ENCODE results near the gene OR8D4.

Gene OR8D4

DNA sequence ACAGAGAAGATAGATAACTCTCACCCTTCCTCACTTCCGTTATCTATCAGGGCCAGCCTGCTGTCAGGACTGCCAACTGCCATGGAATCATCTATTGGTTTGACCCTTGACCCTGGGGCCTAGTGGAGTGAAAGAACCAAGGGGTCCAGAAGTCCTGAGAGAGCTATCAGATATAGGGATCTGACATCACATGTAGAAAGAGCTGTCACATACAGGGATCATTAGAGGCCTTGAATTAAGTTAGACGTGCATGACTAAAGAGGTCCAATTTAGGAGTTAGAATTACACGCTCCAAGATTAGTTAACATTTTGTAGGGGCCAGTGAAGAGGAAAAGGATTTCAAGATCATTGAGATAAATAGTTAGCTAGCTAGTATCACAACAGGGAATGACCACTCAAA is 16.4 kb upstream of the OR8D4 start, which contains the start of gene TMEM225:
Gene TMEM225, minus strand, starts transcription at position 101 of the 400 bp plus-strand sequence. CDS start 245 bp downstream, outside the sequence.
- H3K4me1 ChIP-seq (ENCODE audit: control insufficient read depth, insufficient read depth, low read length) = no peaks in the 10 kb centered on the region
- H3K9me3 ChIP-seq (ENCODE audit: control insufficient read depth, insufficient read depth, low read depth, low read length) = no peaks in the 10 kb centered on the region
- CTCF ChIA-PET = no interaction called here
- H3K4me3 ChIP-seq (ENCODE audit: low read depth, low read length) = no peak within 1 kb of the TSS
- H3K27ac ChIP-seq (ENCODE audit: extremely low read depth, low read depth, low read length) = no peak within 1 kb of the TSS
- no peak for TF ChIP-seq OSR2 (tag by site-specific recombination; IDR thresholded peaks at IDR 0.05)
- TF ChIP-seq, protein P1, sequence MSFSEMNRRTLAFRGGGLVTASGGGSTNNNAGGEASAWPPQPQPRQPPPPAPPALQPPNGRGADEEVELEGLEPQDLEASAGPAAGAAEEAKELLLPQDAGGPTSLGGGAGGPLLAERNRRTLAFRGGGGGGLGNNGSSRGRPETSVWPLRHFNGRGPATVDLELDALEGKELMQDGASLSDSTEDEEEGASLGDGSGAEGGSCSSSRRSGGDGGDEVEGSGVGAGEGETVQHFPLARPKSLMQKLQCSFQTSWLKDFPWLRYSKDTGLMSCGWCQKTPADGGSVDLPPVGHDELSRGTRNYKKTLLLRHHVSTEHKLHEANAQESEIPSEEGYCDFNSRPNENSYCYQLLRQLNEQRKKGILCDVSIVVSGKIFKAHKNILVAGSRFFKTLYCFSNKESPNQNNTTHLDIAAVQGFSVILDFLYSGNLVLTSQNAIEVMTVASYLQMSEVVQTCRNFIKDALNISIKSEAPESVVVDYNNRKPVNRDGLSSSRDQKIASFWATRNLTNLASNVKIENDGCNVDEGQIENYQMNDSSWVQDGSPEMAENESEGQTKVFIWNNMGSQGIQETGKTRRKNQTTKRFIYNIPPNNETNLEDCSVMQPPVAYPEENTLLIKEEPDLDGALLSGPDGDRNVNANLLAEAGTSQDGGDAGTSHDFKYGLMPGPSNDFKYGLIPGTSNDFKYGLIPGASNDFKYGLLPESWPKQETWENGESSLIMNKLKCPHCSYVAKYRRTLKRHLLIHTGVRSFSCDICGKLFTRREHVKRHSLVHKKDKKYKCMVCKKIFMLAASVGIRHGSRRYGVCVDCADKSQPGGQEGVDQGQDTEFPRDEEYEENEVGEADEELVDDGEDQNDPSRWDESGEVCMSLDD (tag by site-specific recombination; IDR thresholded peaks at IDR 0.05) = no peak
- TF ChIP-seq MEIS1 (CRISPR knock-in tag; IDR thresholded peaks at IDR 0.05; ENCODE audit: borderline replicate concordance) = no peak
- TF ChIP-seq KLF16 (tag by site-specific recombination; IDR thresholded peaks at IDR 0.05) = no peak
- TF ChIP-seq ZNF707 (tag by site-specific recombination; IDR thresholded peaks at IDR 0.05) = no peak
- TF ChIP-seq BCL11A (tag by site-specific recombination; IDR thresholded peaks at IDR 0.05; ENCODE audit: low read depth) = no peak
- no peak for TF ChIP-seq SP3 (tag by site-specific recombination; IDR thresholded peaks at IDR 0.05)
- no peak for TF ChIP-seq BCL11B (tag by site-specific recombination; IDR thresholded peaks at IDR 0.05; ENCODE audit: low read depth)
- no peak for TF ChIP-seq ZNF2 (tag by site-specific recombination; IDR thresholded peaks at IDR 0.05)
- no peak for TF ChIP-seq ZNF404 (tag by site-specific recombination; IDR thresholded peaks at IDR 0.05)
- TF ChIP-seq ZNF501 (tag by site-specific recombination; IDR thresholded peaks at IDR 0.05) = no peak
- TF ChIP-seq ZNF16 (tag by site-specific recombination; IDR thresholded peaks at IDR 0.05; ENCODE audit: low read depth) = no peak
- no peak for TF ChIP-seq PRDM1 (tag by site-specific recombination; IDR thresholded peaks at IDR 0.05)
- TF ChIP-seq ZBTB26 (tag by site-specific recombination; optimal IDR thresholded peaks at IDR 0.05) = no peak
- TF ChIP-seq ZNF114 (tag by site-specific recombination; IDR thresholded peaks at IDR 0.05) = no peak
- TF ChIP-seq ZNF394 (tag by site-specific recombination; IDR thresholded peaks at IDR 0.05; ENCODE audit: borderline replicate concordance) = no peak
- TF ChIP-seq ZNF133 (tag by site-specific recombination; IDR thresholded peaks at IDR 0.05) = no peak
- no peaks in the 10 kb centered on the region for H3K36me3 ChIP-seq (ENCODE audit: control insufficient read depth in 2 of 2, insufficient read depth in 1 of 2, low read length in 2 of 2)
- POLR2A ChIA-PET = no interaction called here

- Histone ChIP-seq H3K4me3 (ENCODE audit: low read depth, low read length) (no peak overlapping the region), H3K36me3 (ENCODE audit: control insufficient read depth in 2 of 2, insufficient read depth in 1 of 2, low read length in 2 of 2) (no peaks in the 10 kb centered on the region), H3K9me3 (ENCODE audit: control insufficient read depth, insufficient read depth, low read depth, low read length) (no peaks in the 10 kb centered on the region), H3K4me1 (ENCODE audit: control insufficient read depth, insufficient read depth, low read length) (no peaks in the 10 kb centered on the region), H3K27ac (ENCODE audit: extremely low read depth, low read depth, low read length) (no peak overlapping the region)
- POLR2A ChIA-PET = no interaction called here
- CTCF ChIA-PET = interaction anchor here (0.6 kb wide), 1 partner anchor 184 kb away, joined by 3 read pairs; no protein-coding TSS in a partner anchor
- TF ChIP-seq ZIC2 (tag by site-specific recombination; IDR thresholded peaks at IDR 0.05) = no peak
- no peak for TF ChIP-seq ZNF2 (tag by site-specific recombination; IDR thresholded peaks at IDR 0.05)
- TF ChIP-seq KLF9 (tag by site-specific recombination; IDR thresholded peaks at IDR 0.05; ENCODE audit: low read depth) = no peak
- no peak for TF ChIP-seq ZXDB (tag by site-specific recombination; IDR thresholded peaks at IDR 0.05)
- TF ChIP-seq REPIN1 (tag by site-specific recombination; IDR thresholded peaks at IDR 0.05; ENCODE audit: low read depth) = no peak
- TF ChIP-seq ZNF426 (tag by site-specific recombination; IDR thresholded peaks at IDR 0.05) = no peak
- TF ChIP-seq ZNF548 (tag by site-specific recombination; IDR thresholded peaks at IDR 0.05) = no peak
- no peak for TF ChIP-seq ZNF202 (tag by site-specific recombination; IDR thresholded peaks at IDR 0.05; ENCODE audit: borderline replicate concordance)
- no peak for TF ChIP-seq ZNF10 (tag by site-specific recombination; IDR thresholded peaks at IDR 0.05)
- no peak for TF ChIP-seq MEIS1 (CRISPR knock-in tag; IDR thresholded peaks at IDR 0.05; ENCODE audit: borderline replicate concordance)
- TF ChIP-seq ZBTB20 (tag by site-specific recombination; IDR thresholded peaks at IDR 0.05) = no peak
- TF ChIP-seq ZNF664 (tag by site-specific recombination; IDR thresholded peaks at IDR 0.05) = no peak
These were observed 9.9 kb upstream of the OR8D4 start for GRCh38 chr11:123892031-123892430.
